GM21526 (cell line): Measurements from ENCODE around the gene SMIM24.

Experiments used
- ATAC-seq: cut with Tn5 transposase; IDR thresholded peaks from one replicate; pipeline ENCODE4 v1.9.1; 2021; ENCODE audit warnings: moderate library complexity; ENCODE audit not compliant: unreplicated experiment, low FRiP score

SMIM24 gene

GRCh38 chr19:3476830-3477229, 3.5 kb downstream of the SMIM24 start:
- ATAC-seq: no peak

GRCh38 chr19:3475449-3475848, 4.9 kb downstream of the SMIM24 start:
- ATAC-seq: no peak

GRCh38 chr19:3474614-3475013, 5.7 kb downstream of the SMIM24 start:
- ATAC-seq: no peak

- no peak for ATAC-seq
Observed at GRCh38 chr19:3474010-3474409, 6.3 kb downstream of the SMIM24 start.

- no peak for ATAC-seq
Observed at GRCh38 chr19:3471954-3472655, 8.2 kb downstream of the SMIM24 start.

- ATAC-seq: no peak
Observed at GRCh38 chr19:3470500-3471128, 9.7 kb downstream of the SMIM24 start.

- ATAC-seq: no peak
Observed at GRCh38 chr19:3469638-3470499, 10.5 kb downstream of the SMIM24 start.

GRCh38 chr19:3468211-3468610, 12.1 kb downstream of the SMIM24 start:
- ATAC-seq: no peak

- ATAC-seq: no peak
Observed at GRCh38 chr19:3467437-3468198, 12.7 kb downstream of the SMIM24 start.

- ATAC-seq: no peak
Observed at GRCh38 chr19:3466635-3467034, 13.7 kb downstream of the SMIM24 start.

GRCh38 chr19:3465552-3465951, 14.8 kb downstream of the SMIM24 start:
- ATAC-seq: no peak

GRCh38 chr19:3464587-3465235, 15.6 kb downstream of the SMIM24 start:
- no peak for ATAC-seq

GRCh38 chr19:3463714-3464586, 16.4 kb downstream of the SMIM24 start:
- no peak for ATAC-seq

GRCh38 chr19:3462991-3463713, 17.2 kb downstream of the SMIM24 start:
- ATAC-seq: no peak

- no peak for ATAC-seq
Observed at GRCh38 chr19:3459965-3460582, 20.3 kb downstream of the SMIM24 start.

- ATAC-seq: no peak
Observed at GRCh38 chr19:3459089-3459881, 21.0 kb downstream of the SMIM24 start.
